GM10266 (cell line): Measurements from ENCODE around the gene TFE3.

Source experiments
- DNase-seq: peaks from one replicate; pipeline ENCODE4 v3.0.0; 2012; ENCODE audit errors: extremely low spot score
- TF ChIP-seq, protein P1 (sequence below): IDR thresholded peaks from 2 replicates; pipeline ENCODE4 v1.5.1; 2012; ENCODE audit warnings: mild to moderate bottlenecking, low read depth; ENCODE audit not compliant: control insufficient read depth, insufficient read depth; ENCODE audit errors: missing control alignments

Gene TFE3

DNA sequence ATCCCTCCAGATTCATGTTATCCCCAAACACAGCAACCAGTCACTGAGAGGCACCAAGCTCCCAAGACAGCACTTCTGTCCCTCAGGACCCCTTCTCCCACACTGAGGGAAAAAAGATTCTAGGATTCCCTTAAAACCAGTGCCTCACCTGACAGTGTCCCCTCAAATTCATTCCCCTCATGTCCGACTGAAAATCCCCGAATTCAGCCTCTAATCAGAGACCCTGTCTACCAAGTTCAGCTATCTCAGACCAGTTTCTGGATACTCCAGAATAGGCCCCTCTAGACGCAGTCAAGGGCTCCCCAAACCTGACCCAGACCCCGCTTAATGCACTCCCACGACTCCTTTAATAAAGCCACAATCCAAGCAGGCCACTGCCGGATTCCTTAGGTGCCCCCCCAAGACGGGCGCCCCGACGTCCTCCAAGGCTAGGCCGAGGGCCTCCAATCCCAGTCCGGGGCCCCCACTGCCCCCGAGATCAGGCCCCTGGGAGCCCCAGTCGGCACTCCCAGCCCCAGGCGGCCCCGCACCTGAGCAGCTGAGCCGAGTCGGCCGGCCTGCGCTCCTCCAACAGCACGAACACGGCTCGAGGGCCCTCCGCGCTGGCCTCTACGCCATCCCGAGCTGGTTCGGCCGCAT is 457 bp downstream of the TFE3 start:
- TF ChIP-seq, protein P1, sequence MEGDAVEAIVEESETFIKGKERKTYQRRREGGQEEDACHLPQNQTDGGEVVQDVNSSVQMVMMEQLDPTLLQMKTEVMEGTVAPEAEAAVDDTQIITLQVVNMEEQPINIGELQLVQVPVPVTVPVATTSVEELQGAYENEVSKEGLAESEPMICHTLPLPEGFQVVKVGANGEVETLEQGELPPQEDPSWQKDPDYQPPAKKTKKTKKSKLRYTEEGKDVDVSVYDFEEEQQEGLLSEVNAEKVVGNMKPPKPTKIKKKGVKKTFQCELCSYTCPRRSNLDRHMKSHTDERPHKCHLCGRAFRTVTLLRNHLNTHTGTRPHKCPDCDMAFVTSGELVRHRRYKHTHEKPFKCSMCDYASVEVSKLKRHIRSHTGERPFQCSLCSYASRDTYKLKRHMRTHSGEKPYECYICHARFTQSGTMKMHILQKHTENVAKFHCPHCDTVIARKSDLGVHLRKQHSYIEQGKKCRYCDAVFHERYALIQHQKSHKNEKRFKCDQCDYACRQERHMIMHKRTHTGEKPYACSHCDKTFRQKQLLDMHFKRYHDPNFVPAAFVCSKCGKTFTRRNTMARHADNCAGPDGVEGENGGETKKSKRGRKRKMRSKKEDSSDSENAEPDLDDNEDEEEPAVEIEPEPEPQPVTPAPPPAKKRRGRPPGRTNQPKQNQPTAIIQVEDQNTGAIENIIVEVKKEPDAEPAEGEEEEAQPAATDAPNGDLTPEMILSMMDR: no peak
- no peak for DNase-seq

DNA sequence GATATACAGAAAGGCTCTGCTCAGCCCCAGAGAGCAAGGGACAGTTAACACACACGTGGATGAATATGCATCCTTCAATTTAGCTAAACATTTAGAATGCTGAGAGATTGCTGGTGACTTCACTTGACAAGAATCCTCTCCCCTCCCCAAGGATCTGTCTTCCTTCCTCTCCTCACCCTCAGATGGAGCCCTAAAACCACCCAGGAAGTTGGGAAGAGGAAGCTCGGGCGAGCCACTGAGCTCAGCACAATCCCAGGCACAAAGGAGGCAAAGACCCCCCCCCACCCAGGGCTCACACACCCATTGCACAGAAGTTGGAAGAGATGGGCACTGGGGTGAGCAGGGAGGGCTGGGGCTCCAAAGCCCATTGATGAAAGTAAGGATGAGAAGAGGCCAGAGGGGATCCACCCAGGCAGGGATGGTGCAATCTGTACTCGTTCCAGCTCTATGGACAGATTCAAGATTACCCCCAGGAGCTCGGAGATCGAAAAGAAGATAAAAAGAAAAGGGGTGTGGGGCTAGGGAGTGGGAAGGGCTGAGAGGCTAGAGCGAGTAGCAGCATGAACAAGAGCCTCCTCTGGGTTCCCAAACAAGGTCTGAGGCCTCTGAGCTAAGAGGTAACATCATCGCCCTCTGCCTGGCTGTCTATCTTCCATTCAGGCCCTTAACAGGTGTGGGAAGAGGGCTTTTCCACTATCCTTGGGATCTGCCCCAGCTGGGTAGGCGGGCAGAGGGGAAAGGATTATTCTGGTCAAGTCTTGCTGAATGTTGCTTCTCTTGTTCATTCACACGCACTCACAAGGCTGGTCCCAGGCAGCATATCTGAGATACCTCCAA is 1.2 kb downstream of the TFE3 start:
- TF ChIP-seq, protein P1: no peak
- no peak for DNase-seq

DNA sequence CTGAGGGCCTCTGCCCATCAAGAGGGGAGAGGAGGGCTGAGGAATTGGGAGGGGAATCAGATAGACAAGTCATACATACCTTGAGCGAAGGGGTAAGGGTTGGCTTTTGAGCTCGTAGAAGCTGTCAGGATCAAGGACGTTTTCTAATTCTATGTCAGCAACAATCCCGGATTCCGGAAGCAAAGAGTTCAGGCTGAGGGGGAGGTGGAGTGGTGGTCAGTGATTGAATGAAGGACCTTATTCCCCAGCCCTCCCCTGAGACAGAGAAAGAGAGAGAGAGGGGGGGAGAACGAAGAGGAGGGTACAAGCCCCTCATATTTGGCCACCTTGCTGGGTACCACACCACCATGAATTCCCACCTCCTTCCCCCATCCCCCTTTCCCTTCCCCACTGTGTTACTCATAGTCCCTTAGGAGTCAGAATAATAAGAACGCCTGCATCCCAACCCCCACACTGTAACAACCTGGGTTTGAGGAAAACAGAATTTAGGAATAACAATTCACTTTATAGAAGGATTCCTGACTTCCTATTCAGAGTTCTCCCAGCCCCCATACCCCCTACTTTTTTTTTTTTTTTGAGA is 2.7 kb downstream of the TFE3 start:
- TF ChIP-seq, protein P1: no peak
- no peak for DNase-seq

DNA sequence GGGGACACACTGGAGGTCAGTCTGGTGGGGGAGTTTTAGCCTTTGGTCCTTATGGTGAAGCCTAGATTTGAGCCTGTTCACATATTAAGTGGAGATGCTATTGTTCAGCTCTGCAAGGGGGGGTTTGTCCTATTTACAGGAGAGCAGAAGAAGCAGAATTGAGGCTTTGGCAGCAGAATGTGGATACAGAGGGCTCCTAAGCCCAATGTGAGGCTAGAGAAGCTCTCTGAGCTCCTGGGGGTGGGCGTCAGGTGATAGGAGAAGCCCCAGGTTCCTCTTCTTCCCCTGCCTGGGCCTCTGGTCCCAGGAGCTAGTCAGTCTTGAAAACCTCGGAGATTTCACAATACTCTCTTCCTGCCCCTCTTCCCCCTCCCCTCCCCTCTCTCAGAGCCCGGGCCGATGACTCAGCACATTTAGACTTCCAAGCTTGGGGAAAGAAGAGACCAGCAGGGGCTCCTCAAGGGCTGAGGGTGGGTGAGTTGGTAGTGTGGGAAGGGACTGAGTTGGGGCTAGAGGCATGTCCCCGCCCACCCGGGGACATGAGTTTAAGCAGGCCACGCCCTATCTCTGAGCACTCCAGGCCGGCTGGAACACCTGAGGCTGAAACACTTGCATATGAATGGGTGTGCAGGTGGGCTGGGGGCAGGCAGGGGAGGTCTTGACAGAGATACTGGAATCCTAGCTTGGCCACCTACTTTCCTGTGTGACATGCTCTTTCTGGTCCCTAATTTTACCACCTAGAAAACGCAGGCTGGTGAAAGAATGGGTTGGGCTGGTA is 3.4 kb downstream of the TFE3 start:
- TF ChIP-seq, protein P1: no peak
- peak; percentile 46 for DNase-seq

DNA sequence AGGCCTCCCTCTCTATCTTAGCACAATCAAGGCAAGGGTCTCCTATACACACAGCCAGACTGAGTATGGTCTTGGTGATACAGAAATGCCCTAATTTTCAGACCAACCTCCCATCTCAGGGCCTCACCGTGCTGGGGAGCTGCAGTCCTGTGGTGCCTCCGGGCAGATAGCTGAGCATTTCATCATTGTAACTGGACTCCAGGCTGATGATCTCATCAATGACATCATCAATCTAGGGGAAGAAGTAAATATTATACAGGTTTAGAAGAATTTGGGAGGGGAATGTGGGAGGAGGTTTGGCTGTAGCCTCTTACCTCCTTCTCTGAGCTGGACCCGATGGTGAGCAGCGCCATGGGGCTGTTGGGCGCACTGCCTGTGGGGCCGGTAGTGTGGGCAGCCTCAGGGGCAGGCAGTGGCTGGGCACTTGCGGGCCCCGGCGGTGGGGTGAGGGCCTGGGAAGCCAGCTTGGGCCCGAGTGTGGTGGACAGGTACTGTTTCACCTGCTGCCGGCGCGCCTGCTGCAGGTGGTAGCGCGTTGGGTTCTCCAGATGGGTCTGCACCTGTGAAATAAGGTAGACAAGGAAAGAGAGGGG is 5.2 kb downstream of the TFE3 start:
- TF ChIP-seq, protein P1: no peak
- no peak for DNase-seq

DNA sequence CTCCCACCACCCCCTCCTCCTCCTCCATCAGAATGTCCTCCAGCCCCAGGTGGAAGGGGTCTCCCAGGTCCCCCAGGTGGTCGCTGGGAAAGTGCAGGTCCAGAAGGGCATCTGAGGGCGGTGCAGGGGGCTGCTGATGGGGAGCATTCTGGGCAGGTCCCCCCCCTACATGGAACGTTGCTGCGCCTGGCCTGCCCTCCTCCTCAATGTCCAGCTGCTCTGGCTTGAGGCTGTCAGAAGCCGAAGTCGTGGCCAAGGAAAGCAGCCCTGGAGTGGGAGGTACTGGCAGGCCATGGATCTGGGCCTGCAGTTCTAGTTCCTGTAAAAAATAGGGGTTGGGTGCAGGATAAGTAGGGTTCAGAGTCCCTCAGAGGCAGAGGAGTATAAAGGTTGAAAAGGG is 12.9 kb downstream of the TFE3 start:
- TF ChIP-seq, protein P1: no peak
- DNase-seq: no peak
